ENCODE results near the gene CELA3B. TPM values are rescaled to one million over a fixed set of nuclear protein-coding genes. Genes with fewer than 3 reads are reported as not detected.
"Not testable (repeated sequence)": the region's sequence is repeated elsewhere in the genome, so short reads cannot be mapped to it uniquely, and the experiment has no call there.

The CELA3B gene
- total and polyA plus RNA-seq, 2 donors (not counting 1 experiment from before 2014, with no cell fraction given) = not detected

GRCh38 chr1:22030473-22030872 lies 53.7 kb downstream of the CELA3B start:
- Histone ChIP-seq H3K4me1 (ENCODE audit: control insufficient read depth, extremely low read depth, insufficient read depth, low read length) (peaks cover 3% of the 10 kb centered on the region), H2AFZ (ENCODE audit: low read length) (no peak overlapping the region), H3K27ac (ENCODE audit: insufficient read depth, low read length) (no peak overlapping the region), H3K9me3 (ENCODE audit: control insufficient read depth, insufficient read depth, low read depth, low read length) (no peaks in the 10 kb centered on the region), H3K4me3 (replicated peaks in 1 of 4; ENCODE audit: control extremely low read depth in 1 of 4, insufficient read depth in 1 of 4, low read depth in 3 of 4, low read length in 4 of 4) (no peak overlapping the region), H3K4me2 (ENCODE audit: extremely low read depth, insufficient read depth, low read length) (no peak overlapping the region), H3K27me3 (ENCODE audit: control insufficient read depth, insufficient read depth, low read length) (no peaks in the 10 kb centered on the region), H3K9ac (ENCODE audit: insufficient read depth, low read length) (no peak overlapping the region), H4K20me1 (ENCODE audit: control insufficient read depth, extremely low read depth, insufficient read depth, low read length) (no peaks in the 10 kb centered on the region), H3K79me2 (ENCODE audit: control insufficient read depth, insufficient read depth, low read length) (peaks cover 4% of the 10 kb centered on the region), H3K36me3 (ENCODE audit: control insufficient read depth, insufficient read depth, low read length) (peaks cover 2% of the 10 kb centered on the region)
- TF ChIP-seq CTCF (conservative IDR thresholded peaks at IDR 0.05 in 1 of 2, IDR thresholded peaks at IDR 0.05 in 1 of 2; ENCODE audit: low read depth in 1 of 2, low read length in 2 of 2) (no peak), EZH2 (IDR thresholded peaks at IDR 0.05; ENCODE audit: low read length, missing control alignments) (no peak)
- no peak for DNase-seq (ENCODE audit: low read depth in 2 of 2)

- Histone ChIP-seq H4K20me1 (ENCODE audit: control insufficient read depth, extremely low read depth, insufficient read depth, low read length) (no peaks in the 10 kb centered on the region), H3K9ac (ENCODE audit: insufficient read depth, low read length) (no peak overlapping the region), H3K27ac (ENCODE audit: insufficient read depth, low read length) (no peak overlapping the region), H3K4me1 (ENCODE audit: control insufficient read depth, extremely low read depth, insufficient read depth, low read length) (peaks cover 1% of the 10 kb centered on the region), H3K4me2 (ENCODE audit: extremely low read depth, insufficient read depth, low read length) (no peak overlapping the region), H3K9me3 (ENCODE audit: control insufficient read depth, insufficient read depth, low read depth, low read length) (no peaks in the 10 kb centered on the region), H3K4me3 (replicated peaks in 1 of 4; ENCODE audit: control extremely low read depth in 1 of 4, insufficient read depth in 1 of 4, low read depth in 3 of 4, low read length in 4 of 4) (no peak overlapping the region), H3K36me3 (ENCODE audit: control insufficient read depth, insufficient read depth, low read length) (peaks cover 2% of the 10 kb centered on the region), H2AFZ (ENCODE audit: low read length) (no peak overlapping the region), H3K79me2 (ENCODE audit: control insufficient read depth, insufficient read depth, low read length) (peaks cover 2% of the 10 kb centered on the region), H3K27me3 (ENCODE audit: control insufficient read depth, insufficient read depth, low read length) (no peaks in the 10 kb centered on the region)
- TF ChIP-seq CTCF (conservative IDR thresholded peaks at IDR 0.05 in 1 of 2, IDR thresholded peaks at IDR 0.05 in 1 of 2; ENCODE audit: low read depth in 1 of 2, low read length in 2 of 2) (no peak), EZH2 (IDR thresholded peaks at IDR 0.05; ENCODE audit: low read length, missing control alignments) (no peak)
- DNase-seq (ENCODE audit: low read depth in 2 of 2) = no peak
Observed at GRCh38 chr1:22031214-22031962, 54.6 kb downstream of the CELA3B start.

- H3K4me3 ChIP-seq (replicated peaks in 1 of 4; ENCODE audit: control extremely low read depth in 1 of 4, insufficient read depth in 1 of 4, low read depth in 3 of 4, low read length in 4 of 4); H3K4me2 ChIP-seq (ENCODE audit: extremely low read depth, insufficient read depth, low read length); H3K9me3 ChIP-seq (ENCODE audit: control insufficient read depth, insufficient read depth, low read depth, low read length); H4K20me1 ChIP-seq (ENCODE audit: control insufficient read depth, extremely low read depth, insufficient read depth, low read length); H3K4me1 ChIP-seq (ENCODE audit: control insufficient read depth, extremely low read depth, insufficient read depth, low read length); H3K9ac ChIP-seq (ENCODE audit: insufficient read depth, low read length); H3K27me3 ChIP-seq (ENCODE audit: control insufficient read depth, insufficient read depth, low read length); DNase-seq (ENCODE audit: low read depth in 2 of 2); H3K36me3 ChIP-seq (ENCODE audit: control insufficient read depth, insufficient read depth, low read length); H2AFZ ChIP-seq (ENCODE audit: low read length); H3K79me2 ChIP-seq (ENCODE audit: control insufficient read depth, insufficient read depth, low read length); H3K27ac ChIP-seq (ENCODE audit: insufficient read depth, low read length): not testable (repeated sequence)
Observed at GRCh38 chr1:22034834-22035233, 58.0 kb downstream of the CELA3B start.
